ENCODE measurements around the gene KNSTRN. TPM values are rescaled to one million over a fixed set of nuclear protein-coding genes. Genes with fewer than 3 reads are reported as not detected.

Gene KNSTRN
- total RNA-seq, 1 donor: 49.2 TPM

DNA sequence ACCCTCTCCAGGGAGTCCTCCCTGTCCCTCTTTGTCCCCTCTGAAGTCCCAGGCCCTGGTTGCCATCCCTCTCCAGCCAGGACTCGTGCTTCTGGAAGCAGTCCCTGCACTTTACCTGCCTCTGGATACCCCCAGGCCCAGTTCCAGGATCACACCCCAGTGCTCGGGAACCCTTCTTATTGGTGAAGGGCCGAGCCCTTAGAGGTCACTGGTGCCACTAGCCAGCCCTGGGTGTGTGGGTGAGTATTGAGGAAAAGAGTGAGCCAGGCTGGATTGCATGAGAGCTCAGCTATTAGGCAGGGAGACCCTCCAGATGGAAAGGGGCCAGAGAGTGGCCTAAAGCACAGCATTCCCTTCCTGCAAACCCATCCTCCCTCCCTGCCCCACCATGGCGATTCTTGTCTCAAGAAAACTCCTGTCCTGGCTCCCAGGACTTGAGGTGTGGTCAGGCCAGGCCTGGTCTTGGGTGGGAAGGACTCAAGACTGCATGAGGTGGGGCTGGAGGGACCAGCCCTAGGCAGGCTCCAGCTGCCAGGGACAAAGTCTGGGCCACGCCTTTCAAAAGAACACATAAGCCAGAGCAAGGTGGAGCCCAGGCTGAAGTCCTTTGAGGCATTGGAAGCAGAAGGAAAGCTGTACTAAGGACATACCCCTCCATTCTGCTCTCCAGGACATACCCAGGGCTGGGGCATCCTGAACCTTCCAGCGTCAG lies 36.5 kb upstream of the KNSTRN start:
- TF ChIP-seq CTCF (IDR thresholded peaks at IDR 0.05; ENCODE audit: insufficient read depth, low read depth, low read length): no peak

GRCh38 chr15:40346579-40347558 lies 35.7 kb upstream of the KNSTRN start:
- no peak for TF ChIP-seq CTCF (IDR thresholded peaks at IDR 0.05; ENCODE audit: insufficient read depth, low read depth, low read length)
- H3K4me3 ChIP-seq (ENCODE audit: low read depth, low read length): no peak overlapping the region
- DNase-seq (ENCODE audit: low read depth): no peak

More for the DNA sequence above, 36.5 kb upstream of the KNSTRN start:
- no peak overlapping the region for H3K4me3 ChIP-seq (ENCODE audit: low read depth, low read length)
- no peak for DNase-seq (ENCODE audit: low read depth)

GRCh38 chr15:40347559-40348473 lies 34.7 kb upstream of the KNSTRN start:
- DNase-seq (ENCODE audit: low read depth): no peak
- no peak for TF ChIP-seq CTCF (IDR thresholded peaks at IDR 0.05; ENCODE audit: insufficient read depth, low read depth, low read length)
- H3K4me3 ChIP-seq (ENCODE audit: low read depth, low read length): no peak overlapping the region

DNA sequence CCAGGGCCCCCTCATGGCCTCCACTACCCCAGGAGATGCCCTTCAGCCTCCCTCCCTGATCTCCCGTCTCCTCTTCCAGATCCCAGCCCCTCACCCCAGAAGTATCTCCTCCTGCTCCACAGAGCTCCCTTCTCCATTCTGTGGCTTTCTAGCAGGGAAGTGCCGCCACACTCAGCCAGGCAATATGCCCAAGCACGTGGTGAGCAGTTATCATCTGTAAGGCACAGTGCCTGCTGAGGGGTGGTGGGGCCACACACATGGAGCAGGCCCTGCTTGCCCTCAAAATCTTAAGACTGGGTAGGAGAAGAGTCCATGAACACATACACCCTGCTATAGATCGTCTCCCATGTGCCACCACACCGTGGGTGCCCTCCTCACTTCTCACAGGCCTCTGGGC lies 34.0 kb upstream of the KNSTRN start:
- H3K4me3 ChIP-seq (ENCODE audit: low read depth, low read length): no peak overlapping the region
- TF ChIP-seq CTCF (IDR thresholded peaks at IDR 0.05; ENCODE audit: insufficient read depth, low read depth, low read length): no peak
- DNase-seq (ENCODE audit: low read depth): no peak

- H3K4me3 ChIP-seq (ENCODE audit: low read depth, low read length): no peak overlapping the region
- no peak for DNase-seq (ENCODE audit: low read depth)
- TF ChIP-seq CTCF (IDR thresholded peaks at IDR 0.05; ENCODE audit: insufficient read depth, low read depth, low read length): no peak
Observed at GRCh38 chr15:40349163-40349562, 33.4 kb upstream of the KNSTRN start.

GRCh38 chr15:40352281-40352901 lies 30.1 kb upstream of the KNSTRN start:
- no peak for DNase-seq (ENCODE audit: low read depth)
- no peak overlapping the region for H3K4me3 ChIP-seq (ENCODE audit: low read depth, low read length)
- no peak for TF ChIP-seq CTCF (IDR thresholded peaks at IDR 0.05; ENCODE audit: insufficient read depth, low read depth, low read length)
